B cell (primary cell): ENCODE measurements around the gene ING3. TPM values are rescaled to one million over a fixed set of nuclear protein-coding genes. Genes with fewer than 3 reads are reported as not detected.

Source experiments
- ATAC-seq: fragments of 200-7000 bp; cut with Tn5 transposase; one replicate; pipeline ENCODE4 v1.10.0; 2021; ENCODE audit warnings: low read depth, mild to moderate bottlenecking, moderate number of reproducible peaks, moderate library complexity
- CTCF ChIA-PET: fragments of 350-600 bp; sonication (Branson Sonifier 250); formaldehyde crosslinking; loops from one replicate; lab custom pipeline; 2021; ENCODE audit warnings: antibody characterized with exemption, inconsistent platforms; lab: Charles Lee
- POLR2A ChIA-PET: fragments of 350-600 bp; sonication (Branson Sonifier 250); formaldehyde crosslinking; loops from one replicate; lab custom pipeline; 2021; ENCODE audit warnings: antibody characterized with exemption; lab: Charles Lee
- DNase-seq: peaks from one replicate; pipeline ENCODE4 v3.0.0; 2013
- H2AFZ ChIP-seq: 2 replicates; pipeline ENCODE4 v1.6.1; 2012; ENCODE audit warnings: mild to moderate bottlenecking, low read depth, low read length; ENCODE audit not compliant: insufficient read depth, poor library complexity, severe bottlenecking
- H3K27ac ChIP-seq, 2 donors: 1 replicate in 1 of 2; 2 replicates in 1 of 2; pipeline ENCODE4 v1.5.1; 2012 to 2013; ENCODE audit warnings: low read length in 2 of 2, mild to moderate bottlenecking in 2 of 2, moderate library complexity in 1 of 2
- H3K27me3 ChIP-seq, 4 experiments: fragments of 200-600 bp in 1 of 4; sonication (generic) in 1 of 4; replicated peaks in 1 of 4; 1 replicate in 2 of 4; 2 replicates in 2 of 4; pipeline versions ENCODE4 v1.6.1 to v1.7.0; 2013 to 2016; ENCODE audit warnings: low read length in 3 of 4, mild to moderate bottlenecking in 2 of 4, mixed read lengths in 1 of 4, moderate library complexity in 1 of 4; ENCODE audit not compliant: insufficient read depth in 4 of 4, control insufficient read depth in 3 of 4; ENCODE audit errors: control extremely low read depth in 1 of 4
- H3K36me3 ChIP-seq, 2 experiments: replicated peaks in 1 of 2; 1 replicate in 1 of 2; 2 replicates in 1 of 2; pipeline versions ENCODE4 v1.6.1 to v1.7.1; 2013; ENCODE audit warnings: low read length in 1 of 2; ENCODE audit not compliant: insufficient read depth in 2 of 2, control insufficient read depth in 1 of 2; ENCODE audit errors: control extremely low read depth in 1 of 2, extremely low read depth in 1 of 2
- H3K4me1 ChIP-seq, 2 donors: fragments of 200-600 bp in 1 of 2; sonication (generic) in 1 of 2; 1 replicate in 1 of 2; 2 replicates in 1 of 2; pipeline versions ENCODE4 v1.5.1 to v1.6.1; 2013 to 2017; ENCODE audit warnings: low read length in 2 of 2; ENCODE audit not compliant: control insufficient read depth in 2 of 2, insufficient read depth in 2 of 2
- H3K4me2 ChIP-seq: replicated peaks from 2 replicates; pipeline ENCODE3; 2012; ENCODE audit warnings: mild to moderate bottlenecking, low read depth, low read length; ENCODE audit not compliant: poor library complexity, severe bottlenecking
- H3K4me3 ChIP-seq, 5 experiments: fragments of 200-600 bp in 1 of 5; sonication (generic) in 1 of 5; 1 replicate in 3 of 5; 2 replicates in 2 of 5; pipeline versions ENCODE4 v1.5.1 to v1.7.0; 2011 to 2016; ENCODE audit warnings: low read length in 4 of 5, mild to moderate bottlenecking in 4 of 5, low read depth in 2 of 5, control low read depth in 1 of 5, moderate library complexity in 1 of 5; ENCODE audit not compliant: insufficient read depth in 1 of 5; ENCODE audit errors: control extremely low read depth in 1 of 5, extremely low read depth in 1 of 5
- H3K79me2 ChIP-seq: fragments of 200-600 bp; sonication (generic); one replicate; pipeline ENCODE4 v1.6.0; 2016; ENCODE audit warnings: low read length; ENCODE audit not compliant: control insufficient read depth, insufficient read depth
- H3K9ac ChIP-seq: fragments of 200-600 bp; sonication (generic); 2 replicates; pipeline ENCODE4 v1.6.1; 2017; ENCODE audit warnings: mild to moderate bottlenecking, low read length, moderate library complexity
- H3K9me3 ChIP-seq, 3 donors: one replicate each; pipeline versions ENCODE4 v1.6.1 to v1.7.1; 2013; ENCODE audit warnings: low read length in 2 of 3; ENCODE audit not compliant: control insufficient read depth in 2 of 3, insufficient read depth in 1 of 3; ENCODE audit errors: control extremely low read depth in 1 of 3
- H4K20me1 ChIP-seq: 2 replicates; pipeline ENCODE4 v1.6.0; 2012; ENCODE audit warnings: mild to moderate bottlenecking, low read length; ENCODE audit not compliant: insufficient read depth, control insufficient read depth, poor library complexity, severe bottlenecking
- H3K27ac Mint-ChIP-seq: one replicate; pipeline ENCODE4 v1.8.0; 2021; ENCODE audit warnings: mixed read lengths
- H3K27me3 Mint-ChIP-seq: one replicate; pipeline ENCODE4 v1.8.0; 2021; ENCODE audit warnings: mixed read lengths
- H3K4me1 Mint-ChIP-seq: one replicate; pipeline ENCODE4 v1.8.0; 2021; ENCODE audit warnings: mixed read lengths
- H3K4me3 Mint-ChIP-seq: one replicate; pipeline ENCODE4 v1.8.0; 2021; ENCODE audit warnings: mixed read lengths
- H3K9me3 Mint-ChIP-seq: one replicate; pipeline ENCODE4 v1.8.0; 2022; ENCODE audit warnings: mixed read lengths; ENCODE audit not compliant: insufficient read depth
- EZH2 ChIP-seq: IDR thresholded peaks from 2 replicates; pipeline ENCODE4 v1.6.1; 2012; ENCODE audit warnings: borderline replicate concordance, low read depth, mild to moderate bottlenecking, moderate library complexity, low read length; ENCODE audit not compliant: insufficient read depth, poor library complexity, severe bottlenecking
- WGBS: methylation state at CpG from one replicate; pipeline ENCODE4 v1.1.5; 2013; ENCODE audit warnings: missing lambda C conversion rate; ENCODE audit not compliant: insufficient coverage; 5-methylcytosine and 5-hydroxymethylcytosine counted together
- intact Hi-C: fragments of 100-400 bp; cut with micrococcal nuclease; formaldehyde crosslinking; loops from one replicate; pipeline ENCODE4 v1.10.0; 2022
- polyA plus RNA-seq: library from polyadenylated mRNA; depleted of rRNA; stranded (reverse); fragments of >200 nt; gene quantifications from 2 replicates; pipeline ENCODE4 v1.2.3, GENCODE V29; 2012
- total RNA-seq, 2 donors: library from RNA; stranded (reverse); fragments of 120-200 nt in 1 of 2; gene quantifications; 1 replicate in 1 of 2; 2 replicates in 1 of 2; pipeline versions ENCODE4 v1.2.3 to v1.2.4, GENCODE V29; 2013 to 2022
- TF ChIP-seq, protein P1 (sequence below): fragments of 200-600 bp; IDR thresholded peaks from one replicate; pipeline ENCODE4 v1.8.0; 2022; ENCODE audit warnings: antibody characterized with exemption, mild to moderate bottlenecking

The ING3 gene
- total and polyA plus RNA-seq, 2 donors (not counting 1 experiment from before 2014, with no cell fraction given) = 29.5 to 38.0 TPM

DNA sequence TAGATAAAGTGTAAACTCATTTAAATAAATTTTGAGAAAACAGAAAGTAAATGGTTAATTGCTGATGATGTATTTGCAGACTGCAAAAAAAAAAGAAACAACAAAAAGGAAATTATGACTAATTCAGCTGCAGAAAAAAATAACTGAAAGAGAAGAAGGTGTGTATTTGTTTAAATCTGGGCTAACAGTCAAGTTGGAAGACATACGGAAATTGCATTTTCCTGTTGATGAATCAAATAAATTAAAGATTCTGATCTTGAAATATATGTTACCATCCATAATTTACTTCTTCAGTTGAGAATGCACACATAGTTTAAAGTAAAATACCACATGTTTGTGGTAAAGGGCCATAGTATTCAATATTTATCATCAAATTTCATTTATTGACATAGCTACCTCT, 19.3 kb upstream of the ING3 start:
- H3K4me2 ChIP-seq = no peak overlapping the region
- ChIA-PET CTCF (interaction anchor here (1.0 to 1.1 kb wide), 2 partner anchors 10 to 57 kb away, joined by 3 to 4 read pairs; partner anchors contain the start of gene CPED1), POLR2A (no interaction called here)
- peaks cover 6 to 8% of the 10 kb centered on the region in 2 donors for H3K4me1 ChIP-seq
- H3K9me3 Mint-ChIP-seq = no peaks in the 10 kb centered on the region
- no peaks in the 10 kb centered on the region for H3K79me2 ChIP-seq
- H3K4me3 Mint-ChIP-seq = no peak overlapping the region
- no peak overlapping the region for H2AFZ ChIP-seq
- H3K27me3 ChIP-seq = no peaks in the 10 kb centered on the region
- ATAC-seq = no peak
- H3K9ac ChIP-seq = no peak overlapping the region
- H4K20me1 ChIP-seq = no peaks in the 10 kb centered on the region
- peaks cover 12% of the 10 kb centered on the region for H3K4me1 Mint-ChIP-seq
- H3K27ac Mint-ChIP-seq = no peak overlapping the region
- H3K27ac ChIP-seq = no peak overlapping the region
- peaks cover 26% of the 10 kb centered on the region for H3K27me3 Mint-ChIP-seq
- H3K9me3 ChIP-seq = no peaks in the 10 kb centered on the region
- no peak overlapping the region for H3K4me3 ChIP-seq
- no peak for DNase-seq
- intact Hi-C loops = no loop called here
- TF ChIP-seq, protein P1, sequence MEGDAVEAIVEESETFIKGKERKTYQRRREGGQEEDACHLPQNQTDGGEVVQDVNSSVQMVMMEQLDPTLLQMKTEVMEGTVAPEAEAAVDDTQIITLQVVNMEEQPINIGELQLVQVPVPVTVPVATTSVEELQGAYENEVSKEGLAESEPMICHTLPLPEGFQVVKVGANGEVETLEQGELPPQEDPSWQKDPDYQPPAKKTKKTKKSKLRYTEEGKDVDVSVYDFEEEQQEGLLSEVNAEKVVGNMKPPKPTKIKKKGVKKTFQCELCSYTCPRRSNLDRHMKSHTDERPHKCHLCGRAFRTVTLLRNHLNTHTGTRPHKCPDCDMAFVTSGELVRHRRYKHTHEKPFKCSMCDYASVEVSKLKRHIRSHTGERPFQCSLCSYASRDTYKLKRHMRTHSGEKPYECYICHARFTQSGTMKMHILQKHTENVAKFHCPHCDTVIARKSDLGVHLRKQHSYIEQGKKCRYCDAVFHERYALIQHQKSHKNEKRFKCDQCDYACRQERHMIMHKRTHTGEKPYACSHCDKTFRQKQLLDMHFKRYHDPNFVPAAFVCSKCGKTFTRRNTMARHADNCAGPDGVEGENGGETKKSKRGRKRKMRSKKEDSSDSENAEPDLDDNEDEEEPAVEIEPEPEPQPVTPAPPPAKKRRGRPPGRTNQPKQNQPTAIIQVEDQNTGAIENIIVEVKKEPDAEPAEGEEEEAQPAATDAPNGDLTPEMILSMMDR = no peak
- no peak for TF ChIP-seq EZH2
- H3K36me3 ChIP-seq = no peaks in the 10 kb centered on the region
- no CpG with 5 or more reads among the region's 1 CpG for WGBS

DNA sequence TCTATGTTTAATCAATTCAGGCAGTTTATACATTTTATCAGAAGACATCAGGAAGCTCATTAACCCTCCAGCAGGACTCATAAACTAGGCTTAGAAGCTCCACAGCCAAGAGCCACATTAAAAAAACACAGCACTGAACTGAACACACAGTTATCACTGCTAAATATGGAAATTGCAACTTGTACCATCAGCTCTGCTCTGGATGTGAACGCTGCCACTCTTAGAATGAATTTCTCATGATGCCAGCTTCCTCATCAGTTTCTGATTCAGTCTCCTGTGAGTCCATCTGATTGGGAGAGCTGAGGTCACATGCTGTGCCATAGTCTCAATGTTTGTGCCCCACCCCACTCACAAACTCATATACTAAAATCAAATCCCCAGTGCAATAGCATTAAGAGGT, 17.1 kb upstream of the ING3 start:
- POLR2A ChIA-PET = no interaction called here

More for the DNA sequence above, 17.1 kb upstream of the ING3 start:
- H3K27me3 Mint-ChIP-seq = peaks cover 27% of the 10 kb centered on the region
- Histone ChIP-seq H3K4me1 (no peaks in the 10 kb centered on the region), H3K4me2 (no peak overlapping the region), H3K4me3 (no peak overlapping the region), H3K27me3 (no peaks in the 10 kb centered on the region), H3K79me2 (no peaks in the 10 kb centered on the region), H4K20me1 (no peaks in the 10 kb centered on the region), H2AFZ (no peak overlapping the region), H3K9ac (no peak overlapping the region), H3K9me3 (no peaks in the 10 kb centered on the region), H3K27ac (no peak overlapping the region), H3K36me3 (no peaks in the 10 kb centered on the region)
- CTCF ChIA-PET = interaction anchor here (1.8 kb wide), 1 partner anchor 17 kb away, joined by 4 read pairs; the partner anchor contains the start of gene ING3
- DNase-seq (no peak), ATAC-seq (no peak)
- no peaks in the 10 kb centered on the region for H3K9me3 Mint-ChIP-seq
- 89% methylated on average over 1 of the region's 1 CpG for WGBS
- H3K4me1 Mint-ChIP-seq = no peaks in the 10 kb centered on the region
- no peak overlapping the region for H3K4me3 Mint-ChIP-seq
- intact Hi-C loops = no loop called here
- no peak overlapping the region for H3K27ac Mint-ChIP-seq
- no peak for TF ChIP-seq EZH2
- TF ChIP-seq, protein P1 = no peak
